MM.1S (cell line): ENCODE results near the gene TMEM229A.

Experiments
- EZH2 ChIP-seq: fragments of 300-600 bp; sonication (generic); optimal IDR thresholded peaks from 2 replicates; pipeline ENCODE3; 2017; ENCODE audit warnings: low read depth, mild to moderate bottlenecking, antibody characterized with exemption, low read length, mixed read lengths
- TF ChIP-seq, protein P1 (sequence below): fragments of 300-600 bp; sonication (generic); IDR thresholded peaks from 2 replicates; pipeline ENCODE4 v1.5.1; 2016; ENCODE audit warnings: antibody characterized with exemption, low read length, mixed read lengths

GRCh38 chr7:124022551-124022950 lies 10.3 kb downstream of the TMEM229A start:
- TF ChIP-seq, protein P1, sequence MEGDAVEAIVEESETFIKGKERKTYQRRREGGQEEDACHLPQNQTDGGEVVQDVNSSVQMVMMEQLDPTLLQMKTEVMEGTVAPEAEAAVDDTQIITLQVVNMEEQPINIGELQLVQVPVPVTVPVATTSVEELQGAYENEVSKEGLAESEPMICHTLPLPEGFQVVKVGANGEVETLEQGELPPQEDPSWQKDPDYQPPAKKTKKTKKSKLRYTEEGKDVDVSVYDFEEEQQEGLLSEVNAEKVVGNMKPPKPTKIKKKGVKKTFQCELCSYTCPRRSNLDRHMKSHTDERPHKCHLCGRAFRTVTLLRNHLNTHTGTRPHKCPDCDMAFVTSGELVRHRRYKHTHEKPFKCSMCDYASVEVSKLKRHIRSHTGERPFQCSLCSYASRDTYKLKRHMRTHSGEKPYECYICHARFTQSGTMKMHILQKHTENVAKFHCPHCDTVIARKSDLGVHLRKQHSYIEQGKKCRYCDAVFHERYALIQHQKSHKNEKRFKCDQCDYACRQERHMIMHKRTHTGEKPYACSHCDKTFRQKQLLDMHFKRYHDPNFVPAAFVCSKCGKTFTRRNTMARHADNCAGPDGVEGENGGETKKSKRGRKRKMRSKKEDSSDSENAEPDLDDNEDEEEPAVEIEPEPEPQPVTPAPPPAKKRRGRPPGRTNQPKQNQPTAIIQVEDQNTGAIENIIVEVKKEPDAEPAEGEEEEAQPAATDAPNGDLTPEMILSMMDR = no peak
- TF ChIP-seq EZH2 = no peak
